ENCODE data around the gene CTBS.
"Not testable (repeated sequence)": the region's sequence is repeated elsewhere in the genome, so short reads cannot be mapped to it uniquely, and the experiment has no call there.

CTBS gene

DNA sequence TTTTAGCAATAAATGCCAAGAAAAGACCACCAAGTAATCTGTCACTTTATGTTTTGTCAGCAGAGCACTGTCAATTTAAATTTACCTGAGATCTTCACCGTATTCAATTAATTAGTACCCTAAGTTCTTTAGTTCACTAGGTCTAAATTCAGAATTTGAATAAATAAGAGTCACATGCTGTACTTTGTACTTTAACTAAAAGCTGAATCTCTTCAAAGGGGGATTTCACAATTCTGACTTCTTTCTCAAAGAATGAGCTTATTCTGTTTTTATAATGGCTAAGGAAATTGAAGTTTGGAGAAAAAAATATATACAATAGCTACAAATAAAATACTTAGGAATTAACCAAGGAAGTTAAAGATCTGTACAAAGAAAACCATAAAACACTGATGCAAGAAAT is 65.7 kb downstream of the CTBS start:
- peaks cover 10 to 21% (median 14%) of the 10 kb centered on the region in 11 experiments; a peak in 21 of 22 replicates for H3K9me3 ChIP-seq (replicated peaks in 1 of 11)
- H3K4me2 ChIP-seq: peak overlapping the region in 4 of 11 experiments; percentile 70 to 90 (median 77); a peak in 6 of 22 replicates
- H3K4me1 ChIP-seq: peaks cover 16 to 26% (median 22%) of the 10 kb centered on the region in 10 experiments
- H3K27ac ChIP-seq: peak overlapping the region in 1 of 11 experiments; percentile 97; a peak in 1 of 22 replicates
- peaks cover 0 to 19% (median 10%) of the 10 kb centered on the region in 11 experiments; a peak in 12 of 22 replicates for H3K36me3 ChIP-seq
- no peak overlapping the region for H3K4me3 ChIP-seq
- no peak for TF ChIP-seq Cebpa-rat (IDR thresholded peaks at IDR 0.05)
- H3K9ac ChIP-seq: no peak overlapping the region
- H3K27me3 ChIP-seq: no peaks in the 10 kb centered on the region
- peaks cover 13 to 21% (median 17%) of the 10 kb centered on the region in 11 experiments for H4K20me1 ChIP-seq

DNA sequence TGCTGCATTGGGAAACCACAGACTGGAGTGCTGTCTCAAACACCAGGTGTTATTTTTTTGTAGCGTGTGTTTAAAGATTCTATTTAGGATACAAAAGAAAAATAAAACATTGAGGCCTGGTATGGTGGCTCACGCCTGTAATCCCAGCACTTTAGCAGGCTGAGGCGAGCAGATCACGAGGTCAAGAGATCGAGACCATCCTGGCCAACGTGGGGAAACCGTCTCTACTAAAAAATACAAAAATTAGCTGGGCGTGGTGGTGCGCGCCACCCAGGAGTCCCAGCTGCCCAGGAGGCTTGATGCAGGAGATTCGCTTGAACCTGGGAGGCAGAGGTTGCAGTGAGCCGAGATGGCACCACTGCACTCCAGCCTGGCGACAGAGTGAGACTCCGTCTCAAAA is 66.4 kb downstream of the CTBS start:
- not testable (repeated sequence) for H3K27me3 ChIP-seq
- Histone ChIP-seq H3K27ac (peak overlapping the region in 8 of 11 experiments; percentile 89 to 98 (median 96); a peak in 11 of 22 replicates), H3K36me3 (peaks cover under 1 to 25% (median 13%) of the 10 kb centered on the region in 11 experiments; a peak in 15 of 22 replicates), H3K4me2 (peak overlapping the region; percentile 63 to 90 (median 79); a peak in 21 of 22 replicates), H4K20me1 (peaks cover 20 to 28% (median 23%) of the 10 kb centered on the region in 11 experiments), H3K4me3 (peak overlapping the region in 6 of 10 experiments; percentile 81 to 91 (median 86); a peak in 8 of 20 replicates), H3K9ac (peak overlapping the region in 8 of 11 experiments; percentile 25 to 99 (median 97); a peak in 10 of 22 replicates), H3K9me3 (replicated peaks in 1 of 11) (peaks cover 10 to 21% (median 14%) of the 10 kb centered on the region in 11 experiments; a peak in 21 of 22 replicates), H3K4me1 (peaks cover 23 to 32% (median 29%) of the 10 kb centered on the region in 10 experiments)

DNA sequence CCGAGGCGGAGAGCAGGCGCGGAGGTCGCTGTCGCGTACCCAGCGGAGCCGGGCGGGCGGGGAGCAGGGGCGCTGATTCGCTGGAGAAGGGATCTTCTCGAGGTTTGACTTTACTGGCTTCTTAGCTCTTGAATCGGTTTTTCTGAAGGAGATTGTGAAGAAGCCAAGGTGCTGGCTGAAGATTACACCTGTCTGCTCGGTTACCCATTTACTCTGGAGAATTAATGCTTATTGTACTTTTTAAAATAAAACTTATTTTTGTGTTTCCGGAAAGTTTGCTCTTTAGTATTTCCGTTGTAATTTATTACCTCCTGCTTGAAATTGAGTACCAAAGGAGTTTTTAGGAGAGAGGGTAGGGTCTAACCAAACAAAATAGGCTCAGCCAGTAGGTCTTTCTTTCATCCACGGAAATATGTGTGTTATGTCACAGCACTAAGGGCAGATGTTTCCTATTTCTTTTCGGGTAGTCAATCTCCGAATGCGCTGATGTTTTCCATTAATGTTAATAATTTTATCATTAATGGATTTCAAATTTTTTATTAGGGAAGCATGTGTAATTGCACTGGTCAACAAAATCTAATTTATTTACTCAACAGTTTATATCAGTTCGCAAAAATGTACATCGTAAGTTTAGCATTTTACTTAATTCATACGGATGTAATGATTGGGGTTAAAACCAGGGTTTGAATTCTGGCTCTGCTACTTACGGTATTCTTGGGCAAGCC is 67.3 kb downstream of the CTBS start:
- H3K4me2 ChIP-seq: peak overlapping the region; percentile 63 to 90 (median 79)
- peak overlapping the region; percentile 89 to 98 (median 95) for H3K27ac ChIP-seq
- peaks cover 10 to 32% (median 22%) of the 10 kb centered on the region in 11 experiments; a peak in 17 of 22 replicates for H3K36me3 ChIP-seq
- H3K27me3 ChIP-seq: no peaks in the 10 kb centered on the region
- peaks cover 10 to 21% (median 14%) of the 10 kb centered on the region in 11 experiments; a peak in 21 of 22 replicates for H3K9me3 ChIP-seq (replicated peaks in 1 of 11)
- peaks cover 26 to 41% (median 35%) of the 10 kb centered on the region in 10 experiments for H3K4me1 ChIP-seq
- peaks cover 29 to 38% (median 33%) of the 10 kb centered on the region in 11 experiments for H4K20me1 ChIP-seq
- H3K4me3 ChIP-seq: peak overlapping the region; percentile 78 to 96 (median 84)
- no peak for TF ChIP-seq Cebpa-rat (IDR thresholded peaks at IDR 0.05)
- H3K9ac ChIP-seq: peak overlapping the region; percentile 87 to 99 (median 97)

DNA sequence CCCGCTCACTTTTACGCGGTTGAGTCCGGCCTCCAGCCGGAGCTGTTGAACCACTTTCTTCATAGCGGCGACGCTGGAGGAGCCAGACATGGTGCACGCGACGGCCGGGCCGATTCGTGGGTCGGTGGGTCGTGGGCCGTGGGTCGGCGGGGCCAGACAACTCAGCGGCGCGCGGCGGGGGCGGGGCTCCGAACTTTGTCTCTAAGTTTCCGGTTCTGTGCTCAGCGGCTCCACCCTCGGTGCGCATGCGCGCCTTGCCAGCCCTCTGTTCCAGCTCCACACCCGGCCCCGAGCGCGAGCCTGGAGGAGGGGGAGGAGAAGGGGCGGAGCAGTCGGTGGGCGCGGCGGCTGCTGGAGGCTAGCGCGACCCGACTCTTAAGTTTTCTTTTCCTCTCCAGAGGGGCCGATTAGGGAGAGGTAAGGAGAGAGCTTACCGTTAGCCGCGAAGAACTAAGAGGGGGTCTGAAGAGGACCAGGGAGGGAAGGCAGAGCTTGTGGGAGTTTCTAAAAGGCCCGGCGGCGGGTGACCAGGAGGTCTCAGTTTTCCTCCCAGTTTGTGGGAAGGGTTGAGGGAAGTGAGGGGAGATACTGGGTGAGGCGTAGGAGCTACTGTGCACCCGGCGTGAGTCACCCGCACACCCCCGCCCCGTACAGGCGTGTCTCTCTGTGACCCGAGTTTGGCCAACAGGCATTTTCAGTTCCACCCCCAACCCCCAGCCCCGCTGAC is 68.1 kb downstream of the CTBS start, which contains the start of the genes GNG5 and SPATA1:
TSS of gene GNG5 (minus strand) at position 580 of the 727 bp plus-strand sequence. CDS start at position 90, 490 bp downstream.
TSS of gene SPATA1 (plus strand) at position 385 of the 727 bp plus-strand sequence. CDS start 9,974 bp downstream, outside the sequence.
- peak within 1 kb of the TSS; percentile 89 to 98 (median 95) for H3K27ac ChIP-seq
- TF ChIP-seq Cebpa-rat (IDR thresholded peaks at IDR 0.05): no peak
- H3K4me1 ChIP-seq: peaks cover 28 to 46% (median 39%) of the 10 kb centered on the region in 10 experiments

DNA sequence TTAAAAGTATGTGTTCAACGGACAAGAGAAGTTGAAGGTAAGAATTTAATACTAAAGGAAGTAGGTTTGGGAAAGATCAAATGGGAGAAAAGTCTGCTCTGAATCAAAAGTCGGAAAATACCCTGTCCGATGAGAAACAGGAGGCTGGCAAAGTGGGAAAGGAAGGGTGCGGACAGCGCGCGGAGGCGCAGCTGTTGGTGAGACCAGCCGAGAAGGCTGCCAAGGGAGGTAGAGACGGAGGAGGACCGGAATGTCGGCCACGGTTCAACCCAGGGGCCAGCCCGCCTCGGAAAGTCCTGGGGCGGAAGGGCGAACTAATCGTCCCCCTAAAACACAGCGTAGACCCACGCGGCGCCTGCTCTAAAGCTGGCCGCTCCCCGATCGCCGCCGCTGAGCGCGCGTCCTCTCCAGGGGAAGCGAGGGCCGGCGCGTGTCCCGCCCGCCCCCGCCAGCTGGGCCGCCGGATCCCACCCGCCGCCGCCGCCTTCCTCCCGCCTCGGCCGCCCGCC is 68.7 kb downstream of the CTBS start:
- H3K4me2 ChIP-seq: peak overlapping the region; percentile 80 to 94 (median 90)
- H3K4me3 ChIP-seq: peak overlapping the region; percentile 78 to 96 (median 84)
- TF ChIP-seq Cebpa-rat (IDR thresholded peaks at IDR 0.05): no peak
- H3K27ac ChIP-seq: peak overlapping the region; percentile 89 to 98 (median 95)
- peaks cover 43 to 51% (median 46%) of the 10 kb centered on the region in 11 experiments for H4K20me1 ChIP-seq
- peaks cover 20 to 42% (median 35%) of the 10 kb centered on the region in 11 experiments; a peak in 20 of 22 replicates for H3K36me3 ChIP-seq
- no peaks in the 10 kb centered on the region for H3K27me3 ChIP-seq
- peaks cover 31 to 52% (median 42%) of the 10 kb centered on the region in 10 experiments for H3K4me1 ChIP-seq
- H3K9ac ChIP-seq: peak overlapping the region; percentile 87 to 99 (median 97)
- H3K9me3 ChIP-seq (replicated peaks in 1 of 11): peaks cover 10 to 21% (median 14%) of the 10 kb centered on the region in 11 experiments; a peak in 21 of 22 replicates

More for the DNA sequence above, 68.1 kb downstream of the CTBS start, which contains the start of the genes GNG5 and SPATA1:
- H3K9me3 ChIP-seq (replicated peaks in 1 of 11): peaks cover 10 to 21% (median 14%) of the 10 kb centered on the region in 11 experiments; a peak in 21 of 22 replicates
- H3K36me3 ChIP-seq: peaks cover 17 to 36% (median 29%) of the 10 kb centered on the region in 11 experiments; a peak in 20 of 22 replicates
- peak within 1 kb of the TSS; percentile 87 to 99 (median 97) for H3K9ac ChIP-seq
- H4K20me1 ChIP-seq: peaks cover 37 to 45% (median 40%) of the 10 kb centered on the region in 11 experiments
- H3K4me2 ChIP-seq: peak within 1 kb of the TSS; percentile 80 to 94 (median 90)
- peak within 1 kb of the TSS; percentile 78 to 96 (median 84) for H3K4me3 ChIP-seq
- H3K27me3 ChIP-seq: no peaks in the 10 kb centered on the region

DNA sequence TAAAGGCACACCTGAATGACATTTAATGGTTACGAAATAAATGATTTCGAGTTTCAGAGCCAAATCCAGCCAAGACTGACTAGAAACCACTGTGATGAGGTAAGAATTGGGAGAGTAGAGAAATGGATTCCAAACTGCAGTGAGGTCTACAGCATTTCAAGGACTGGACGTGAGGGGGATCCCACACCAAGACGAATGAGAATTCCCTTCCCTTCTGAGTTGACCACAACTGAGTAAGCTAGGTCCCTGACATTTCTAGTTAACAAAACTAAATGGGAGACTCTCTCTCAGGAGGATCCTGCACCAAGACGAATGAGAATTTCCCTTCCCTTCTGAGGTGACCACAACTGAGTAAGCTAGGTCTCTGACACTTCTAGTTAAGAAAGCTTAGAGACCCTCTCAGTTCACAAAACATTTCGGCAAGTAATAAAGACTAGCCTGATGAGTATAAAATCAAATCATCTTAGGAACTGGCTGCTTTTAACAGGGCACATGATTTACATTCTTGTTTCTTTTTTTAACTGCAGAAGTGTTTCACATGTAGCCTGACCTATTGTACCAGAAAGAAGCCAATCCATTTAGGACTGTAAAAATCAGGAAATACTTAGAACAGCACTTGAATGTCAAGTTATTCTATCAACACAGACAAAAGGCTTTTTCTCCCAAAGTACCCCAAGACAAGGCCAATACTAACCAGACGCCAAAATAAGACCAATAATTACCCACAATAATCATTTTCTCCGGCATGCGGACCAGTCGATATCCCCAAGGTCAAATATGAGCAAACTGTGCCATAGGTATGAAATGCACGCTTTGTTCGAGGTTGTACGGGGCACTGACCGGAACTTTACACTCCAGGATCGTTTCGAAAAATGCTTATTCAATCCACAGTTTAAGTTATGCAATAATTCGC is 69.4 kb downstream of the CTBS start:
- peaks cover 50 to 58% (median 53%) of the 10 kb centered on the region in 11 experiments for H4K20me1 ChIP-seq

DNA sequence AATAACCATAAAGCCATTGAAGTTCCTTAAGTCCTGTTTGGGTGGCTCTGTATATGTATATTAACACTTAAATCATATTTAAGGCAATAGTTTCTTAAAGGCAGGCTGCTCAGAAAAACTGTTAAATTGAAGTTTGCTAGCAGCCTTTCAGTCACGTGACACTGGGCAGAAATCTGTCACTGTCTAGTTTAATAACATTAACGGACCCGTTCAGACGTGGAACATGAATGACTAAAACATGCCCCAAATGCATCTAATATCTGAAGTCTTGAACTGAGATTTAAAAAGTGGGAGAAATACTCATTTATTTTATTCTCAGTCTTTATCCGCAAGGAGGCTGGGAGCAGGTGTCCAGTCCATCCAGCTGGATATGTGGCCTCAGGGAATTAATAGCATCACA is 71.3 kb downstream of the CTBS start:
- peaks cover 32 to 61% (median 43%) of the 10 kb centered on the region in 10 experiments for H3K4me1 ChIP-seq
- no peaks in the 10 kb centered on the region for H3K27me3 ChIP-seq
- TF ChIP-seq Cebpa-rat (IDR thresholded peaks at IDR 0.05): no peak
- peak overlapping the region in 3 of 11 experiments; percentile 30 to 98 (median 97); a peak in 4 of 22 replicates for H3K9ac ChIP-seq
- H4K20me1 ChIP-seq: peaks cover 59 to 77% (median 70%) of the 10 kb centered on the region in 11 experiments
- no peaks in the 10 kb centered on the region for H3K9me3 ChIP-seq (replicated peaks in 1 of 11)
- no peak overlapping the region for H3K27ac ChIP-seq
- peaks cover 33 to 62% (median 53%) of the 10 kb centered on the region in 11 experiments for H3K36me3 ChIP-seq
- H3K4me2 ChIP-seq: peak overlapping the region; percentile 80 to 94 (median 90); a peak in 18 of 22 replicates
- 0 out of 20 replicates have a peak overlapping the region, but pooled peaks of 1 of the 10 experiments have one; percentile 90 for H3K4me3 ChIP-seq

More for the DNA sequence above, 69.4 kb downstream of the CTBS start:
- TF ChIP-seq Cebpa-rat (IDR thresholded peaks at IDR 0.05): no peak; a peak in 1 of 22 replicates
- H3K4me1 ChIP-seq: peaks cover 31 to 57% (median 42%) of the 10 kb centered on the region in 10 experiments
- H3K4me2 ChIP-seq: peak overlapping the region; percentile 80 to 94 (median 90)
- H3K27me3 ChIP-seq: no peaks in the 10 kb centered on the region
- H3K27ac ChIP-seq: peak overlapping the region; percentile 89 to 98 (median 95)
- peaks cover 10 to 14% (median 12%) of the 10 kb centered on the region in 11 experiments; a peak in 21 of 22 replicates for H3K9me3 ChIP-seq (replicated peaks in 1 of 11)
- peak overlapping the region; percentile 87 to 99 (median 97) for H3K9ac ChIP-seq
- H3K36me3 ChIP-seq: peaks cover 25 to 49% (median 42%) of the 10 kb centered on the region in 11 experiments
- H3K4me3 ChIP-seq: peak overlapping the region; percentile 78 to 96 (median 84)
